Astrocyte (in vitro differentiated cells and primary cell): ENCODE data around the gene ZER1. TPM values are rescaled to one million over a fixed set of nuclear protein-coding genes. Genes with fewer than 3 reads are reported as not detected.
A peak's percentile ranks its signal among the peaks of the same experiment; 100 is the strongest.

ENCODE experiments used
- DNase-seq: peaks from one replicate; pipeline ENCODE4 v3.0.0-alpha.2; 2010; ENCODE audit warnings: low read depth
- FAIRE-seq: peaks from 2 replicates; lab custom pipeline; 2011; peaks lifted over from hg19 to GRCh38; lab: Jason Lieb, UNC
- H2AFZ ChIP-seq: 2 replicates; pipeline ENCODE4 v1.6.0; 2012; ENCODE audit warnings: low read depth, low read length, inconsistent platforms
- H3K27ac ChIP-seq: 2 replicates; pipeline ENCODE4 v1.5.1; 2011; ENCODE audit warnings: low read depth, low read length, inconsistent platforms
- H3K27me3 ChIP-seq: 2 replicates; pipeline ENCODE4 v1.6.0; 2011; ENCODE audit warnings: low read length, inconsistent platforms; ENCODE audit not compliant: insufficient read depth
- H3K36me3 ChIP-seq: 2 replicates; pipeline ENCODE4 v1.5.1; 2011; ENCODE audit warnings: low read length, inconsistent platforms; ENCODE audit not compliant: insufficient read depth
- H3K4me1 ChIP-seq: 2 replicates; pipeline ENCODE4 v1.5.1; 2011; ENCODE audit warnings: low read length, inconsistent platforms; ENCODE audit not compliant: insufficient read depth
- H3K4me2 ChIP-seq: 2 replicates; pipeline ENCODE4 v1.6.0; 2012; ENCODE audit warnings: low read length, inconsistent platforms
- H3K4me3 ChIP-seq: 2 replicates; pipeline ENCODE4 v1.5.1; 2011; ENCODE audit warnings: low read depth, mild to moderate bottlenecking, low read length, inconsistent platforms; ENCODE audit not compliant: insufficient read depth
- H3K79me2 ChIP-seq: 2 replicates; pipeline ENCODE4 v1.6.0; 2012; ENCODE audit warnings: mild to moderate bottlenecking, low read length, inconsistent platforms; ENCODE audit not compliant: insufficient read depth
- H3K9ac ChIP-seq: 2 replicates; pipeline ENCODE4 v1.6.0; 2012; ENCODE audit warnings: mild to moderate bottlenecking, low read length, inconsistent platforms
- H3K9me3 ChIP-seq: 2 replicates; pipeline ENCODE4 v1.5.1; 2012; ENCODE audit warnings: low read depth, mild to moderate bottlenecking, low read length, inconsistent platforms; ENCODE audit not compliant: insufficient read depth
- H4K20me1 ChIP-seq: 2 replicates; pipeline ENCODE4 v1.6.0; 2012; ENCODE audit warnings: low read length, inconsistent platforms; ENCODE audit not compliant: insufficient read depth
- H3K27ac Mint-ChIP-seq: one replicate; pipeline ENCODE4 v1.8.0; 2021; ENCODE audit warnings: mild to moderate bottlenecking, mixed read lengths; ENCODE audit not compliant: unreplicated experiment
- H3K27me3 Mint-ChIP-seq: one replicate; pipeline ENCODE4 v1.8.0; 2021; ENCODE audit warnings: low read depth, mixed read lengths; ENCODE audit not compliant: unreplicated experiment
- H3K36me3 Mint-ChIP-seq: one replicate; pipeline ENCODE4 v1.8.0; 2021; ENCODE audit warnings: low read depth, mixed read lengths; ENCODE audit not compliant: unreplicated experiment
- H3K4me1 Mint-ChIP-seq: one replicate; pipeline ENCODE4 v1.8.0; 2021; ENCODE audit warnings: low read depth, mixed read lengths; ENCODE audit not compliant: unreplicated experiment
- H3K4me3 Mint-ChIP-seq: one replicate; pipeline ENCODE4 v1.8.0; 2021; ENCODE audit warnings: mild to moderate bottlenecking, moderate library complexity, mixed read lengths; ENCODE audit not compliant: unreplicated experiment
- H3K9me3 Mint-ChIP-seq: one replicate; pipeline ENCODE4 v1.8.0; 2021; ENCODE audit warnings: mild to moderate bottlenecking, mixed read lengths; ENCODE audit not compliant: unreplicated experiment
- CTCF ChIP-seq: IDR thresholded peaks from 2 replicates; pipeline ENCODE4 v1.5.1; 2011; ENCODE audit warnings: low read depth, mild to moderate bottlenecking, inconsistent platforms, low read length, moderate library complexity; ENCODE audit not compliant: insufficient read depth
- EZH2 ChIP-seq: IDR thresholded peaks from 2 replicates; pipeline ENCODE4 v1.6.1; 2012; ENCODE audit warnings: mild to moderate bottlenecking, low read length, inconsistent platforms; ENCODE audit not compliant: insufficient read depth
- total RNA-seq: library from RNA; stranded (reverse); gene quantifications from 2 replicates; pipeline ENCODE4 v1.2.1, GENCODE V29; 2021

ZER1 gene
- total RNA-seq, 1 donor from 2014 or later, result 31.0 TPM

GRCh38 chr9:128690684-128691034 is 81.1 kb downstream of the ZER1 start:
- Histone ChIP-seq H3K27ac (peak overlapping the region; percentile 54), H3K4me2 (peak overlapping the region; percentile 97), H3K4me3 (peak overlapping the region; percentile 96), H3K36me3 (peaks cover 35% of the 10 kb centered on the region), H3K9me3 (no peaks in the 10 kb centered on the region), H4K20me1 (peaks cover 49% of the 10 kb centered on the region), H3K27me3 (no peaks in the 10 kb centered on the region), H3K79me2 (peaks cover 35% of the 10 kb centered on the region), H3K4me1 (peaks cover 11% of the 10 kb centered on the region), H3K9ac (peak overlapping the region; percentile 93), H2AFZ (no peak overlapping the region)
- FAIRE-seq, result no peak
- Mint-ChIP-seq H3K27ac (peak overlapping the region; percentile 98), H3K4me3 (peak overlapping the region; percentile 99), H3K9me3 (no peaks in the 10 kb centered on the region), H3K36me3 (peaks cover 13% of the 10 kb centered on the region), H3K27me3 (no peaks in the 10 kb centered on the region), H3K4me1 (peaks cover 26% of the 10 kb centered on the region)
- no peak for DNase-seq
- no peak for TF ChIP-seq EZH2
- TF ChIP-seq CTCF, result no peak

- H3K4me3 Mint-ChIP-seq, result peak overlapping the region; percentile 99
- no peaks in the 10 kb centered on the region for H3K27me3 Mint-ChIP-seq
- no peaks in the 10 kb centered on the region for H3K27me3 ChIP-seq
- peaks cover 31% of the 10 kb centered on the region for H3K4me1 Mint-ChIP-seq
- H3K9me3 ChIP-seq, result no peaks in the 10 kb centered on the region
- H3K36me3 ChIP-seq, result peaks cover 32% of the 10 kb centered on the region
- peak overlapping the region; percentile 98 for H3K27ac Mint-ChIP-seq
- peaks cover 35% of the 10 kb centered on the region for H3K79me2 ChIP-seq
- H2AFZ ChIP-seq, result no peak overlapping the region
- peak overlapping the region; percentile 93 for H3K9ac ChIP-seq
- H3K4me1 ChIP-seq, result peaks cover 14% of the 10 kb centered on the region
- no peak for DNase-seq
- H3K4me2 ChIP-seq, result peak overlapping the region; percentile 97
- FAIRE-seq, result no peak
- no peaks in the 10 kb centered on the region for H3K9me3 Mint-ChIP-seq
- peak overlapping the region; percentile 96 for H3K4me3 ChIP-seq
- H3K36me3 Mint-ChIP-seq, result peaks cover 13% of the 10 kb centered on the region
- H4K20me1 ChIP-seq, result peaks cover 46% of the 10 kb centered on the region
- TF ChIP-seq EZH2, result no peak
- TF ChIP-seq CTCF, result no peak
- H3K27ac ChIP-seq, result peak overlapping the region; percentile 54
Observed at GRCh38 chr9:128689820-128690683, 81.7 kb downstream of the ZER1 start.

- peaks cover 13% of the 10 kb centered on the region for H3K36me3 Mint-ChIP-seq
Observed at GRCh38 chr9:128689293-128689774, 82.4 kb downstream of the ZER1 start.

More at GRCh38 chr9:128689293-128689774, 82.4 kb downstream of the ZER1 start:
- Mint-ChIP-seq H3K4me1 (peaks cover 36% of the 10 kb centered on the region), H3K9me3 (no peaks in the 10 kb centered on the region), H3K27me3 (no peaks in the 10 kb centered on the region), H3K4me3 (no peak overlapping the region), H3K27ac (no peak overlapping the region)
- Histone ChIP-seq H3K79me2 (peaks cover 39% of the 10 kb centered on the region), H3K4me2 (peak overlapping the region; percentile 45), H3K36me3 (peaks cover 30% of the 10 kb centered on the region), H3K9me3 (no peaks in the 10 kb centered on the region), H3K27ac (peak overlapping the region; percentile 58), H3K9ac (peak overlapping the region; percentile 79), H2AFZ (no peak overlapping the region), H3K27me3 (no peaks in the 10 kb centered on the region), H3K4me3 (peak overlapping the region; percentile 56), H4K20me1 (peaks cover 43% of the 10 kb centered on the region), H3K4me1 (peaks cover 21% of the 10 kb centered on the region)
- FAIRE-seq (no peak), DNase-seq (no peak)
- no peak for TF ChIP-seq CTCF
- no peak for TF ChIP-seq EZH2
